H1 (cell line): ENCODE results near the gene TMEM163. TPM values are rescaled to one million over a fixed set of nuclear protein-coding genes. Genes with fewer than 3 reads are reported as not detected.

Experiments
- CHD7 ChIP-seq: fragments of 300-600 bp; sonication (generic); IDR thresholded peaks from 2 replicates; pipeline ENCODE4 v1.7.1; 2012; ENCODE audit warnings: low read length, moderate library complexity, mild to moderate bottlenecking, inconsistent platforms; ENCODE audit not compliant: insufficient replicate concordance
- TAF1 ChIP-seq: IDR thresholded peaks from 2 replicates; pipeline ENCODE4 v1.6.1; 2011; ENCODE audit warnings: mild to moderate bottlenecking, low read depth, low read length
- polyA plus RNA-seq, 7 experiments: library from polyadenylated mRNA; depleted of rRNA in 3 of 7; stranded (reverse) in 5 of 7; unstranded in 2 of 7; fragments of >200 nt in 5 of 7; fragments of 200-250 nt in 2 of 7; gene quantifications; 1 replicate in 5 of 7; 2 replicates in 1 of 7; 4 replicates in 1 of 7; pipeline versions ENCODE4 v1.2.1 to v1.2.3, GENCODE V29; 2011 to 2013; ENCODE audit warnings: missing spikeins in 2 of 7, mixed read lengths in 2 of 7
- total RNA-seq: library from RNA; stranded (reverse); fragmentation: NEBNext Ultra II Directional; extraction: Animal tissue kit (Norgen Biotek cat#: 25700); gene quantifications from 2 replicates; pipeline ENCODE4 v1.2.1, GENCODE V29; 2021

The TMEM163 gene
- total and polyA plus RNA-seq, 2 of the 8 experiments (the other 6 are each of a cell fraction or from before 2014, with no cell fraction given) = 2.8 to 3.2 TPM

GRCh38 chr2:134532537-134532936 lies 186.3 kb downstream of the TMEM163 start (continued):
- TF ChIP-seq CHD7 = no peak
- no peak for TF ChIP-seq TAF1
